Heart right ventricle (tissue), 16 donors: ENCODE results near the gene DHX35. TPM values are rescaled to one million over a fixed set of nuclear protein-coding genes. Genes with fewer than 3 reads are reported as not detected.
A peak's percentile ranks its signal among the peaks of the same experiment; 100 is the strongest.

Source experiments
- ATAC-seq, 8 donors: fragments of 200-7000 bp; cut with Tn5 transposase; one replicate each; pipeline ENCODE4 v1.9.1; 2020; ENCODE audit warnings: mild to moderate bottlenecking in 8 of 8, moderate library complexity in 8 of 8, moderate number of reproducible peaks in 1 of 8
- DNase-seq, 2 donors: peaks; one replicate each; pipeline ENCODE4 v3.0.0-alpha.2; 2020
- H3K27ac ChIP-seq, 10 donors: fragments of 200-600 bp; sonication (generic) in 2 of 10; one replicate each; pipeline versions ENCODE4 v1.5.0 to v1.8.0; 2020 to 2022; ENCODE audit warnings: mild to moderate bottlenecking in 3 of 10
- H3K27me3 ChIP-seq, 7 donors: fragments of 200-600 bp; one replicate each; pipeline ENCODE4 v1.8.0; 2021 to 2022; ENCODE audit warnings: mild to moderate bottlenecking in 2 of 7
- H3K36me3 ChIP-seq, 9 donors: fragments of 200-600 bp; sonication (generic) in 1 of 9; one replicate each; pipeline versions ENCODE4 v1.5.0 to v1.8.0; 2020 to 2022; ENCODE audit warnings: mild to moderate bottlenecking in 2 of 9
- H3K4me1 ChIP-seq, 9 donors: fragments of 200-600 bp; sonication (generic) in 1 of 9; one replicate each; pipeline versions ENCODE4 v1.5.0 to v1.8.0; 2020 to 2022; ENCODE audit warnings: mild to moderate bottlenecking in 4 of 9
- H3K4me3 ChIP-seq, 10 donors: fragments of 200-600 bp; sonication (generic) in 2 of 10; one replicate each; pipeline versions ENCODE4 v1.5.0 to v1.8.0; 2020 to 2022; ENCODE audit warnings: mild to moderate bottlenecking in 7 of 10, moderate library complexity in 2 of 10
- H3K9me3 ChIP-seq, 11 donors: fragments of 200-600 bp in 10 of 11; sonication (generic) in 2 of 11; one replicate each; pipeline versions ENCODE4 v1.5.0 to v1.8.0; 2013 to 2022; ENCODE audit warnings: mild to moderate bottlenecking in 2 of 11, control low read depth in 1 of 11, moderate library complexity in 1 of 11
- CTCF ChIP-seq, 9 donors: fragments of 200-600 bp; sonication (generic) in 2 of 9; IDR thresholded peaks; one replicate each; pipeline versions ENCODE4 v1.5.0 to v1.8.0; 2021 to 2022; ENCODE audit warnings: antibody characterized with exemption in 9 of 9, mild to moderate bottlenecking in 5 of 9, moderate library complexity in 1 of 9
- WGBS, 2 donors: extraction: QIAGEN DNeasy Blood & Tissue Kit; methylation state at CpG; one replicate each; pipeline ENCODE4 v1.1.7; 2013; ENCODE audit warnings: inconsistent platforms in 1 of 2; 5-methylcytosine and 5-hydroxymethylcytosine counted together
- intact Hi-C, 10 donors: fragments of 100-400 bp; cut with DNase I; formaldehyde crosslinking; loops; one replicate each; pipeline versions ENCODE4 v1.11.1 to v1.14.2; 2022
- long read RNA-seq, 3 donors: library from polyadenylated mRNA; unstranded; transcript quantifications; one replicate each; pipeline ENCODE4 v2.0.0, GENCODE V29; 2020 to 2021
- polyA plus RNA-seq, 2 donors: library from polyadenylated mRNA; stranded (reverse); fragments of 200-250 nt; gene quantifications; one replicate each; pipeline ENCODE4 v1.2.3, GENCODE V29; 2013
- total RNA-seq, 10 donors: library from RNA; stranded (reverse); fragmentation: NEBNext Ultra II Directional in 3 of 10; extraction: Animal tissue kit (Norgen Biotek cat#: 25700) in 3 of 10; gene quantifications; one replicate each; pipeline versions ENCODE4 v1.2.1 to v1.2.4, GENCODE V29; 2021 to 2023
- donor health status: Arrhythmogenic right ventricular cardiomyopathy.
- donor health status: ischemic (EF 13 %, LVEDD 7.1; RV severe dilation, severe dysfunction).
- donor health status: healthy with polysubstance abuse.
- donor health status: DM: no; HTN: yes; CAD: no.
- donor health status: DM: no; HTN: no; CAD: no.
- donor health status: ischemic (EF 25% LVEDD 6.9; RV normal size, moderate dysfunction).
- donor health status: ischemic (EF 25% LVEDD 5.7; RV mildly dilated, moderate dysfunction).
- donor health status: healthy.
- donor health status: DM: yes; HTN: yes; CAD: no.
- donor health status: Ischemic cardiomyopathy.
- donor health status: ischemic (EF 35%, LVEDD 5.7; RV mildly dilated, moderate dysfunction).
- donor health status: nonischemic (EF 11% LVEDD 7.7; RV severe dilation, severe dysfunction).
- donor health status: DM: yes; HTN: yes; CAD: no.
- donor health status: PGD.
- donor health status: ischemic (EF 29% LVEDD 5.4; RV normal size, mild dysfunction).
- donor health status: nonischemic (EF 23%, LVEDD 6.1; RV moderate dilation, normal function).

The DHX35 gene
- total RNA-seq (10 to 100 TPM in 7 of 10 donors, 1 to 10 TPM in 3; 8.8 to 14.3 (median 10.6) TPM), polyA plus RNA-seq (1 to 10 TPM; 5.1 to 9.4 TPM)
- long read RNA-seq, donor 1, transcript DHX35-201 (22 exons, 3,325 nt) = major isoform, 8 of 28 reads
- long read RNA-seq, donor 1, partial matches to known transcripts = 2 of 28 reads
- long read RNA-seq, donor 1, other reads (novel, unspliced or antisense) = 15 of 28 reads
- long read RNA-seq, donor 2, transcript DHX35-201 (22 exons, 3,325 nt) = major isoform, 9 of 19 reads
- long read RNA-seq, donor 2, partial matches to known transcripts = 2 of 19 reads
- long read RNA-seq, donor 2, other reads (novel, unspliced or antisense) = 6 of 19 reads
- long read RNA-seq, donor 3, transcript DHX35-201 (22 exons, 3,325 nt) = major isoform, 9 of 25 reads
- long read RNA-seq, donor 3, partial matches to known transcripts = 4 of 25 reads
- long read RNA-seq, donor 3, other reads (novel, unspliced or antisense) = 10 of 25 reads

- intact Hi-C loops = loop anchor here in 3 of 10 donors (1.0 to 2.0 kb wide), 2 partner anchors 35 to 36 kb away; partner anchors contain the start of gene FAM83D (in 3 of the 3)
- no peaks in the 10 kb centered on the region for H3K27me3 ChIP-seq
- H3K4me3 ChIP-seq = peak within 1 kb of the TSS; percentile 82 to 99 (median 96)
- peak in 7 of 9 donors; percentile 31 to 65 (median 47) for TF ChIP-seq CTCF (IDR thresholded peaks at IDR 0.05)
- H3K27ac ChIP-seq = peak within 1 kb of the TSS; percentile 89 to 96 (median 94)
- no peaks in the 10 kb centered on the region for H3K9me3 ChIP-seq
- ATAC-seq = peak; percentile 100
- DNase-seq = peak; percentile 98 to 99
- peaks cover 0 to 22% (median 15%) of the 10 kb centered on the region in 9 donors for H3K4me1 ChIP-seq
- peaks cover 0 to 12% (median 0%) of the 10 kb centered on the region in 9 donors for H3K36me3 ChIP-seq
- 0 to 1% methylated on average over 65 to 70 of the region's 70 CpGs for WGBS, 2 donors
These were observed at the start of gene DHX35 for GRCh38 chr20:38962044-38962927. Gene DHX35 (plus strand): TSS chr20:38962344. CDS start chr20:38962368, 24 bp downstream.

- ATAC-seq (no peak), DNase-seq (no peak)
- no peak for TF ChIP-seq CTCF (IDR thresholded peaks at IDR 0.05)
- Histone ChIP-seq H3K9me3 (no peaks in the 10 kb centered on the region), H3K27ac (no peak overlapping the region), H3K27me3 (peaks cover 0 to 6% (median 4%) of the 10 kb centered on the region in 7 donors), H3K36me3 (peaks cover 0 to 87% (median 0%) of the 10 kb centered on the region in 9 donors), H3K4me1 (no peaks in the 10 kb centered on the region), H3K4me3 (no peak overlapping the region)
- WGBS, 2 donors = 94 to 96% methylated on average over 7 of the region's 7 CpGs
- intact Hi-C loops = no loop called here
These were observed 46.8 kb upstream of the DHX35 start for GRCh38 chr20:38915355-38915754.

- peaks cover 0 to 6% (median 3%) of the 10 kb centered on the region in 7 donors for H3K27me3 ChIP-seq
- DNase-seq (no peak), ATAC-seq (no peak)
- H3K4me3 ChIP-seq = no peak overlapping the region
- intact Hi-C loops = no loop called here
- H3K36me3 ChIP-seq = peaks cover 0 to 93% (median 0%) of the 10 kb centered on the region in 9 donors
- WGBS, 2 donors = 74 to 82% methylated on average over 4 of the region's 4 CpGs
- no peak for TF ChIP-seq CTCF (IDR thresholded peaks at IDR 0.05)
- H3K27ac ChIP-seq = no peak overlapping the region
- no peaks in the 10 kb centered on the region for H3K4me1 ChIP-seq
- H3K9me3 ChIP-seq = no peaks in the 10 kb centered on the region
These were observed 44.5 kb upstream of the DHX35 start for GRCh38 chr20:38917657-38918056.

- intact Hi-C loops = no loop called here
- ATAC-seq = no peak
- TF ChIP-seq CTCF (IDR thresholded peaks at IDR 0.05) = no peak
- DNase-seq = no peak
- Histone ChIP-seq H3K27ac (no peak overlapping the region), H3K36me3 (peaks cover 0 to 89% (median 0%) of the 10 kb centered on the region in 9 donors), H3K4me3 (no peak overlapping the region), H3K9me3 (no peaks in the 10 kb centered on the region), H3K27me3 (peaks cover 0 to 6% (median 0%) of the 10 kb centered on the region in 7 donors), H3K4me1 (no peaks in the 10 kb centered on the region)
- 96 to 97% methylated on average over 19 of the region's 19 CpGs for WGBS, 2 donors
These were observed 44.0 kb upstream of the DHX35 start for GRCh38 chr20:38918172-38918571.
